ENCODE measurements around the gene PRRX2. TPM values are rescaled to one million over a fixed set of nuclear protein-coding genes. Genes with fewer than 3 reads are reported as not detected.

PRRX2 gene
- total and polyA plus RNA-seq, 9 of the 15 experiments (the other 6 are each of a cell fraction or from before 2014, with no cell fraction given), result 0.21 TPM; not detected in 8

DNA sequence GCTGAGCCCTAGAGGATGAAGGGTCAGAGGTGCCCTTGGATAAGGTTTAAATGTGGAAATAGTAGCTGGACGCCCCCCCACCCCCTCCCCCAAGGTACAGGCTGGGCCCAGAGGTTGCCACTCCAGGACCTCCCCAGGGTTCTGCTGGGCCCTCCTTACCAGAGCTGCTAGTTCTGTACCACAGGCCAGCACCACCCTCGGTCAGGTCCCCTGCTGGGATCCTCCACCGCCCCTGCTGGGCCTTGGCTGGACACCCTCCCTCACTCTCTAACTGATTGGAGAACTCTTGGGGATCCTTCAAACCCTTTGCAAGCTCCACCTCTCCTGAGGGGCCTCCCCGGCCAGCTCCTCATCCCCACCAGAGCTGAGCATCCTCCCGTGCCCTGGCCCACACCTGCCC lies 52.5 kb downstream of the PRRX2 start (continued):
- no peak for TF ChIP-seq GABPA (tag; conservative IDR thresholded peaks at IDR 0.05; ENCODE audit: low read depth)
- TF ChIP-seq ZNF217 (CRISPR knock-in tag; IDR thresholded peaks at IDR 0.05), result no peak

DNA sequence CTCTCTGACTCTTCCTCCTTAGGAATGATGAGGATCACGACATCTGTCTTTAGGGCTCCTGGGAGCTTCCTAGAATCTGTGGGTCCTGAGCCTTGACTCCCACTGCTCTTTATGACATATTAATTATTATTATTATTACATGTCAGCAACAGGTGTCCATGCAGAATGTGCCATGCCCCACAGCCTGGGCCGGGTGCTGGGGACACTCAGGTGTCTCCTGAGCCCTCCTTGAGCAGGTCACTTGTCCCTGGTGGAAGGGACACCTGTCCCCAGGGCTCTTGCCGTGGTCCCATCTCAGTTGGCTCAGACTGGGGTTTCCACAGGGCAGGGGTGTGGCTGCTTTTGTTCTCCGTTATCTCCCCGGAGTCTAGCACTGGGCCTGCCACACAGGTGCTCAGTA lies 53.2 kb downstream of the PRRX2 start:
- in situ Hi-C loops (cut with MboI), result no loop called here
- Histone ChIP-seq H3K27ac (ENCODE audit: extremely low read depth, low read depth, low read length) (no peak overlapping the region), H2AFZ (ENCODE audit: low read depth, low read length) (no peak overlapping the region), H3K9ac (ENCODE audit: insufficient read depth in 1 of 2, low read depth in 2 of 2, low read length in 2 of 2) (no peak overlapping the region), H3K4me3 (no peak overlapping the region), H3K4me1 (replicated peaks in 1 of 2; ENCODE audit: control insufficient read depth in 2 of 2, insufficient read depth in 2 of 2, low read length in 2 of 2) (peaks cover 4 to 35% of the 10 kb centered on the region in 2 experiments; a peak in 4 of 5 replicates), H3K9me3 (replicated peaks; ENCODE audit: control insufficient read depth, insufficient read depth, low read depth, low read length) (no peaks in the 10 kb centered on the region), H3K36me3 (ENCODE audit: control insufficient read depth, insufficient read depth, low read length) (no peaks in the 10 kb centered on the region), H3K9me1 (ENCODE audit: control insufficient read depth, insufficient read depth, low read length) (no peaks in the 10 kb centered on the region), H3K4me2 (ENCODE audit: insufficient read depth, low read length) (no peak overlapping the region), H3K27me3 (ENCODE audit: control insufficient read depth in 2 of 2, insufficient read depth in 2 of 2, low read length in 2 of 2) (peaks cover 8 to 35% of the 10 kb centered on the region in 2 experiments), H3K79me2 (ENCODE audit: control insufficient read depth, insufficient read depth, low read length) (no peaks in the 10 kb centered on the region), H4K20me1 (replicated peaks; ENCODE audit: control insufficient read depth, insufficient read depth, low read length) (peaks cover 7% of the 10 kb centered on the region; the same call in 1 of the 2 replicates)
- no peak for DNase-seq (ENCODE audit: extremely low read depth in 1 of 4, low spot score in 3 of 4)
- ATAC-seq, result no peak
- ChIA-PET POLR2A (interaction anchor here (0.6 to 0.8 kb wide), 3 partner anchors 17 to 1427 kb away, joined by 3 to 5 read pairs (median 3); no protein-coding TSS in a partner anchor), CTCF (ENCODE audit: low intra/inter-chr PET ratio) (interaction anchor here (1.0 kb wide), 1 partner anchor 65 kb away, joined by 3 read pairs; no protein-coding TSS in a partner anchor)
- WGBS (ENCODE audit: insufficient coverage, low coverage, missing lambda C conversion rate), result 5% methylated on average over 5 of the region's 5 CpGs
- intact Hi-C loops (cut with micrococcal nuclease), result no loop called here
- BruUV-seq (replicated peaks), result no TSS peak
- FAIRE-seq, result no peak
- TF ChIP-seq FOXJ2 (tag; IDR thresholded peaks at IDR 0.05) (no peak), NBN (IDR thresholded peaks at IDR 0.05; ENCODE audit: low read depth) (no peak), CHD7 (IDR thresholded peaks at IDR 0.05; ENCODE audit: low read depth, low read length) (no peak), ZNF263 (CRISPR knock-in tag; IDR thresholded peaks at IDR 0.05; ENCODE audit: borderline replicate concordance) (no peak), RHOXF2B (CRISPR knock-in tag; conservative IDR thresholded peaks at IDR 0.05) (no peak), ZNF224 (CRISPR knock-in tag; IDR thresholded peaks at IDR 0.05) (no peak), ZNF277 (CRISPR knock-in tag; IDR thresholded peaks at IDR 0.05; ENCODE audit: borderline replicate concordance) (no peak)

All from K562 (cell line).